AG10803 (cell line): ENCODE data around the gene MED20.

ENCODE experiments used
- DNase-seq: peaks from one replicate; pipeline ENCODE4 v3.0.0; 2010; ENCODE audit warnings: low read depth
- H3K4me3 ChIP-seq: 2 replicates; pipeline ENCODE4 v1.5.1; 2011; ENCODE audit warnings: mild to moderate bottlenecking, low read length, control low read depth
- TF ChIP-seq, protein P1 (sequence below): conservative IDR thresholded peaks from 2 replicates; pipeline ENCODE4 v1.5.1; 2011; ENCODE audit warnings: mild to moderate bottlenecking, low read length, control low read depth, inconsistent platforms

The MED20 gene

DNA sequence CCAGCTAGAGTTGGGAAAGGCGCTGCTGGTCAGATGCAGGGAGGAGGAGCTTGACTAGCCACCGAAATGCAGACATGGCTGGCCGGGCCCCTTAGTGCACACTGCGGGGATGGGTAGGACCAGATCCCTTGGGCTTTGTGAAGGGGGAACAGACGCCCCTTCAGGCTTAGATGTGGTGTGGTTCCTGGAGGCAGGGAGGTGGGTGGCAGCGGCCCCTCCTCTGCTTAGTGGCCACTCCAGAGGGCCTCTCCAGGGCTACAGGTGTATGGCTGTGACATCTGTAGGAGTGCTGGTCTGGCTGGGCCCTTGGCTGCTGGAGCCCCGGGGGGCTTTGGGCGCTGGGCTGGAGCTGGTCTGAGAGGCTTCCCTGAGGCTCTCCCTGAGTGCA, 14.7 kb upstream of the MED20 start:
- no peak for DNase-seq
- TF ChIP-seq, protein P1, sequence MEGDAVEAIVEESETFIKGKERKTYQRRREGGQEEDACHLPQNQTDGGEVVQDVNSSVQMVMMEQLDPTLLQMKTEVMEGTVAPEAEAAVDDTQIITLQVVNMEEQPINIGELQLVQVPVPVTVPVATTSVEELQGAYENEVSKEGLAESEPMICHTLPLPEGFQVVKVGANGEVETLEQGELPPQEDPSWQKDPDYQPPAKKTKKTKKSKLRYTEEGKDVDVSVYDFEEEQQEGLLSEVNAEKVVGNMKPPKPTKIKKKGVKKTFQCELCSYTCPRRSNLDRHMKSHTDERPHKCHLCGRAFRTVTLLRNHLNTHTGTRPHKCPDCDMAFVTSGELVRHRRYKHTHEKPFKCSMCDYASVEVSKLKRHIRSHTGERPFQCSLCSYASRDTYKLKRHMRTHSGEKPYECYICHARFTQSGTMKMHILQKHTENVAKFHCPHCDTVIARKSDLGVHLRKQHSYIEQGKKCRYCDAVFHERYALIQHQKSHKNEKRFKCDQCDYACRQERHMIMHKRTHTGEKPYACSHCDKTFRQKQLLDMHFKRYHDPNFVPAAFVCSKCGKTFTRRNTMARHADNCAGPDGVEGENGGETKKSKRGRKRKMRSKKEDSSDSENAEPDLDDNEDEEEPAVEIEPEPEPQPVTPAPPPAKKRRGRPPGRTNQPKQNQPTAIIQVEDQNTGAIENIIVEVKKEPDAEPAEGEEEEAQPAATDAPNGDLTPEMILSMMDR = no peak
- no peak overlapping the region for H3K4me3 ChIP-seq

DNA sequence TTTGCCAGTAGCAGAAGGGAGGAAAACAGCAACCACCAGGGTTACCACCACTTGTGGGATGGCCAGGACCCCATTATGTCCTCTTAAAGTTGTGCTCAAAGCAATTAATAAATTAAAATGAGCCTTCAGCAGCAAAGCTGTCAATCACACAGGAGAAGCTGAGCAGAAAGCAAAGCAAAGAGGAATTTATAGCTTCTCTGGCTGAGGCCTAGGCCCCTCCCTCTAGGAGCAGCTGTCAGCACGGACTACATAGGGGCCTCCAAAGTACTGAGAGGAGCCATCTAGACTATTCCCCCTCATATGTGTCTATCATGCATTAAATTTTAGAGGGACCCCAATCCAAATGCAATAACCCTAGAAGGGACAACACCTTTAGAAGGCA, 14.2 kb upstream of the MED20 start:
- TF ChIP-seq, protein P1 = no peak
- DNase-seq = no peak
- H3K4me3 ChIP-seq = no peak overlapping the region

GRCh38 chr6:41934278-41935192, 13.6 kb upstream of the MED20 start:
- DNase-seq = peak; percentile 37
- TF ChIP-seq, protein P1 = no peak
- H3K4me3 ChIP-seq = no peak overlapping the region

DNA sequence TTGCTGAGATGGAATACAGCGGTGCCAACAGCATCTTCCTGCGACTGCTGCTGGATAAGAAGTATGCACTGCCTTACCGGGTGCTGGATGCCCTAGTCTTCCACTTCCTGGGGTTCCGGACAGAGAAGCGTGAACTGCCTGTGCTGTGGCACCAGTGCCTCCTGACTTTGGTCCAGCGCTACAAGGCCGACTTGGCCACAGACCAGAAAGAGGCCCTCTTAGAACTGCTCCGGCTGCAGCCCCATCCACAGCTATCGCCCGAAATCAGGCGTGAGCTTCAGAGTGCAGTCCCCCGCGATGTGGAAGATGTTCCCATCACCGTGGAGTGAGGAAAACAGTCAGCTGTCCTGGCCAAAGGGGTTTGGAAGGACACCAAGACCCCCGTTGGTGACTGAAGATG, 11.4 kb upstream of the MED20 start:
- H3K4me3 ChIP-seq = no peak overlapping the region
- no peak for DNase-seq
- TF ChIP-seq, protein P1 = no peak

DNA sequence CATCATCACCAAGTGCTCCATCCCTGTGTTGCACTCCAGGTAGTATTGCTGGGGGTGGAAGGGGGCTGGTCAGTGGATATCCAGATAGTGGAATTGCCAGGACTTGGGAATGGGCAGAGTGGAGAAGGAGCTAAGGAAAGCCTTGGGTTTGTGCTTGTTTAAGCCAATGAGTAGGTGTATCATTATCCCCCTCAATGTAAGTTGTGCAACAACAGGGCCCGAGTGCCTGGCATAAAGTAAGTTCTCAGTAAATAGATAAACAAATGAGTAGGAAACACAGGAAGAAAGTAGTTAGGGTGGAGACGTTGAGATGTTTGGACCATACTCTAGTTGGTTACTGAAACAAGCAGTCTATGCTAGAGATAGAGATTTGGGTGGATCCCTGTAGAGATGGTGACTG, 10.9 kb upstream of the MED20 start:
- TF ChIP-seq, protein P1 = no peak
- DNase-seq = no peak
- H3K4me3 ChIP-seq = no peak overlapping the region

DNA sequence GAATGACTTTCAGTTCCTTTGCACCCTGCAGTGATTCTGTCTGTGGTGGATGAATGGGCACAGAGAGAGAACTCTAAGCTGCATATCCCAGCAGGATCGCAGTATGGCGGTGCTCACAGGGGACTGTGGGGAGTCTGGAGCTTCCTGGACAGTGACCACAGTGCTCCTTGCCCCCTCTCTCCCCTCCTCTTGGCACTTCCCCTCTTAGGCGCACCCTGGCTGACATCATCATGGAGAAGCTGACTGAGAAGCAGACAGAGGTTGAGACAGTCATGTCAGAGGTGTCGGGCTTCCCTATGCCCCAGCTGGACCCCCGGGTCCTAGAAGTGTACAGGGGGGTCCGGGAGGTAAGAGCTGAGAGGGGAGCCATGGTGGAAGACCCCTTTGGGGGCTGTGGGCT, 9.0 kb upstream of the MED20 start:
- TF ChIP-seq, protein P1 = no peak
- DNase-seq = no peak
- no peak overlapping the region for H3K4me3 ChIP-seq

DNA sequence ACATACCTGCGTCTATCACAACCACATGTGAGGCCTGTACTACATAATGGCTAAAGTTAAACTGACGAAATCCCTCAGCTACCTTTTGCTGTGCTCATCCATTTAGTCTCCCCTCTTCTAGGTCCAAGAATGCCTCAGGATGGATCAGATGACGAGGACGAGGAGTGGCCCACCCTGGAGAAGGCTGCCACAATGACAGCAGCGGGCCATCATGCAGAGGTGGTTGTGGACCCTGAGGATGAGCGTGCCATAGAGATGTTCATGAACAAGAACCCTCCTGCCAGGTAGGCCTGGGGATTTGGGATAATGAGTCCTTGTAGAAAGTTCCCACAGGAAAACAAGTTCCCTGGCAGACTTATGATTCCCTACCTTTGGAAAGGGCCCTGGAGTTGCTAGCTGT, 6.3 kb upstream of the MED20 start:
- DNase-seq = no peak

More for the DNA sequence above, 6.3 kb upstream of the MED20 start:
- no peak overlapping the region for H3K4me3 ChIP-seq
- TF ChIP-seq, protein P1 = no peak
